Measurements from ENCODE around the gene FNIP1. TPM values are rescaled to one million over a fixed set of nuclear protein-coding genes. Genes with fewer than 3 reads are reported as not detected.

FNIP1 gene
- total and polyA plus RNA-seq, 2 of the 8 experiments (the other 6 are each of a cell fraction or from before 2014, with no cell fraction given): 3.5 to 17.3 TPM

GRCh38 chr5:131757830-131758519, 38.8 kb downstream of the FNIP1 start:
- CTCF ChIA-PET (ENCODE audit: partially characterized antibody): no interaction called here
- FAIRE-seq (no peak), DNase-seq (ENCODE audit: low read depth in 1 of 2, low spot score in 2 of 2) (no peak)
- H3K27ac ChIP-seq (ENCODE audit: low read depth, low read length): no peak overlapping the region
- H4K8ac ChIP-seq (ENCODE audit: extremely low read depth, insufficient read depth, low read length): no peak overlapping the region
- no peak overlapping the region for H3K4ac ChIP-seq (replicated peaks; ENCODE audit: insufficient read length, low read depth, low read length)
- no peak overlapping the region for H2BK120ac ChIP-seq (replicated peaks; ENCODE audit: low read depth, low read length)
- POLR2A ChIA-PET (ENCODE audit: partially characterized antibody): no interaction called here
- no peaks in the 10 kb centered on the region for H3K23me2 ChIP-seq (ENCODE audit: low read depth, low read length)
- H4K5ac ChIP-seq (ENCODE audit: insufficient read length, low read depth, low read length): no peak overlapping the region
- peaks cover 0 to 2% of the 10 kb centered on the region in 2 experiments for H4K20me1 ChIP-seq (replicated peaks in 1 of 2; ENCODE audit: control insufficient read depth in 1 of 2, insufficient read depth in 2 of 2, low read length in 2 of 2)
- H2BK15ac ChIP-seq (ENCODE audit: low read length): no peak overlapping the region
- no peak overlapping the region for H3K56ac ChIP-seq (replicated peaks; ENCODE audit: insufficient read length, low read depth, low read length)
- no peaks in the 10 kb centered on the region for H3K27me3 ChIP-seq (replicated peaks in 1 of 4; ENCODE audit: control insufficient read depth in 3 of 4, extremely low read depth in 1 of 4, insufficient read depth in 3 of 4, low read length in 3 of 4)
- peaks cover 0 to 85% of the 10 kb centered on the region in 2 experiments; a peak in 2 of 4 replicates for H3K79me2 ChIP-seq (ENCODE audit: control insufficient read depth in 1 of 2, insufficient read depth in 2 of 2, low read length in 2 of 2)
- no peaks in the 10 kb centered on the region for H3K9me3 ChIP-seq (ENCODE audit: insufficient read depth in 2 of 2, low read depth in 1 of 2, low read length in 1 of 2)
- H3K4me2 ChIP-seq (ENCODE audit: insufficient read depth in 1 of 2, low read depth in 2 of 2, low read length in 2 of 2): no peak overlapping the region
- 95% methylated on average over 1 of the region's 1 CpG; no CpG with 5 or more reads in 1 of the 2 experiments for WGBS, 2 experiments (ENCODE audit: extremely low coverage in 1 of 2, insufficient coverage in 1 of 2, insufficient read length in 1 of 2, insufficient replicate concordance in 2 of 2, low coverage in 1 of 2, low lambda C conversion rate in 2 of 2, missing lambda C conversion rate in 1 of 2)
- H3K79me1 ChIP-seq (ENCODE audit: low read depth, low read length): peaks cover 7% of the 10 kb centered on the region
- H3K36me3 ChIP-seq (ENCODE audit: control insufficient read depth in 2 of 4, insufficient read depth in 4 of 4, low read length in 3 of 4): no peaks in the 10 kb centered on the region
- no peak overlapping the region for H3K18ac ChIP-seq (ENCODE audit: extremely low read depth, low read length)
- no peak overlapping the region for H2AFZ ChIP-seq (ENCODE audit: low read length)
- no peak overlapping the region for H2BK20ac ChIP-seq (ENCODE audit: low read length)
- H2BK12ac ChIP-seq (ENCODE audit: low read depth, low read length): no peak overlapping the region
- H2BK5ac ChIP-seq (ENCODE audit: low read depth, low read length): no peak overlapping the region
- H4K91ac ChIP-seq (replicated peaks; ENCODE audit: insufficient read length, low read length): no peak overlapping the region
- no peak for TF ChIP-seq SP2 (IDR thresholded peaks at IDR 0.05; ENCODE audit: low read length)
- no peak for TF ChIP-seq SRF (IDR thresholded peaks at IDR 0.05; ENCODE audit: low read depth, low read length)
- TF ChIP-seq, protein P1, sequence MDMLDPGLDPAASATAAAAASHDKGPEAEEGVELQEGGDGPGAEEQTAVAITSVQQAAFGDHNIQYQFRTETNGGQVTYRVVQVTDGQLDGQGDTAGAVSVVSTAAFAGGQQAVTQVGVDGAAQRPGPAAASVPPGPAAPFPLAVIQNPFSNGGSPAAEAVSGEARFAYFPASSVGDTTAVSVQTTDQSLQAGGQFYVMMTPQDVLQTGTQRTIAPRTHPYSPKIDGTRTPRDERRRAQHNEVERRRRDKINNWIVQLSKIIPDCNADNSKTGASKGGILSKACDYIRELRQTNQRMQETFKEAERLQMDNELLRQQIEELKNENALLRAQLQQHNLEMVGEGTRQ (IDR thresholded peaks at IDR 0.05; ENCODE audit: low read length): no peak
- no peak for TF ChIP-seq CBX8 (IDR thresholded peaks at IDR 0.05; ENCODE audit: borderline replicate concordance, low read depth, low read length)
- no peak for TF ChIP-seq JUND (IDR thresholded peaks at IDR 0.05; ENCODE audit: low read length)
- TF ChIP-seq EP300 (IDR thresholded peaks at IDR 0.05; ENCODE audit: borderline replicate concordance in 1 of 2, low read depth in 2 of 2, low read length in 2 of 2): no peak
- H3K23ac ChIP-seq (ENCODE audit: insufficient read length): no peak overlapping the region
- no peak overlapping the region for H3K4me3 ChIP-seq (ENCODE audit: extremely low read depth in 1 of 4, insufficient read depth in 2 of 4, low read depth in 3 of 4, low read length in 4 of 4)
- H3K9ac ChIP-seq (replicated peaks in 1 of 4; ENCODE audit: extremely low read depth in 1 of 4, low read depth in 3 of 4, low read length in 3 of 4): no peak overlapping the region
- H3K4me1 ChIP-seq (replicated peaks in 1 of 4; ENCODE audit: control insufficient read depth in 3 of 4, insufficient read depth in 4 of 4, low read length in 3 of 4): no peaks in the 10 kb centered on the region
- no peak overlapping the region for H3K14ac ChIP-seq (ENCODE audit: insufficient read length)
- H2AK5ac ChIP-seq (ENCODE audit: low read depth, low read length): no peak overlapping the region
